ENCODE results near the gene EEF1A2. TPM values are rescaled to one million over a fixed set of nuclear protein-coding genes. Genes with fewer than 3 reads are reported as not detected.
A peak's percentile ranks its signal among the peaks of the same experiment; 100 is the strongest.

EEF1A2 gene
- total RNA-seq, 1 donor from 2014 or later: 0.54 TPM

DNA sequence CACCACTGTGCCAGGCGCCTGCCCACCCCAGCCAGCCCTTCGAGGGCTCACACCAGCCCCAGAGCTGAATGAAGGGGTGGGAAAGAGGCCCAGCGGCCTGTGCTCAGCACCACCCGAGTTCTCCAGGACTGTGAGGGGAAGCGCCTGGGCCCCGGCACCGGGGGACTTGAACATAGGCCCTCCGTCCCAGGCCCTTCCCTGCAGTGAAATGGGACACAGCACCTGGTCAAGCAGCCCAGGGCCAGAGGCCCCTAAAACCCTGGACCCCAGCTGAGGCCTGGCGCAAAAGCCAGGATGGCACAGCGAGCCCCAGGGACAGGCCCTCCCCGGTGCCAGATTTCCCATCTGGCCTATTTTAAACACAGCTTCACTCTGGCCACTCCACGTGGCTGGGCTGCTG, 30.5 kb downstream of the EEF1A2 start:
- Histone ChIP-seq H3K4me2 (no peak overlapping the region), H3K4me3 (no peak overlapping the region), H3K36me3 (no peaks in the 10 kb centered on the region), H3K4me1 (peaks cover 26% of the 10 kb centered on the region), H3K9ac (no peak overlapping the region), H4K20me1 (ENCODE audit: low read depth) (peaks cover 78% of the 10 kb centered on the region), H3K27me3 (peaks cover 6% of the 10 kb centered on the region), H3K27ac (no peak overlapping the region), H3K79me2 (ENCODE audit: low read depth) (peaks cover 79% of the 10 kb centered on the region), H3K9me3 (ENCODE audit: low read depth) (no peaks in the 10 kb centered on the region), H2AFZ (replicated peaks) (no peak overlapping the region), H3F3A (ENCODE audit: low read depth) (peaks cover 5% of the 10 kb centered on the region)
- no peak for DNase-seq (ENCODE audit: low spot score)
- Mint-ChIP-seq H3K27me3 (ENCODE audit: insufficient read depth, low read depth) (no peaks in the 10 kb centered on the region), H3K4me1 (peaks cover 42% of the 10 kb centered on the region), H3K36me3 (no peaks in the 10 kb centered on the region), H3K4me3 (peak overlapping the region; percentile 69), H3K27ac (peak overlapping the region; percentile 92), H3K9me3 (no peaks in the 10 kb centered on the region)
- TF ChIP-seq EZH2phosphoT487 (IDR thresholded peaks at IDR 0.05) (no peak), EZH2 (IDR thresholded peaks at IDR 0.05) (no peak), CTCF (IDR thresholded peaks at IDR 0.05) (no peak)

DNA sequence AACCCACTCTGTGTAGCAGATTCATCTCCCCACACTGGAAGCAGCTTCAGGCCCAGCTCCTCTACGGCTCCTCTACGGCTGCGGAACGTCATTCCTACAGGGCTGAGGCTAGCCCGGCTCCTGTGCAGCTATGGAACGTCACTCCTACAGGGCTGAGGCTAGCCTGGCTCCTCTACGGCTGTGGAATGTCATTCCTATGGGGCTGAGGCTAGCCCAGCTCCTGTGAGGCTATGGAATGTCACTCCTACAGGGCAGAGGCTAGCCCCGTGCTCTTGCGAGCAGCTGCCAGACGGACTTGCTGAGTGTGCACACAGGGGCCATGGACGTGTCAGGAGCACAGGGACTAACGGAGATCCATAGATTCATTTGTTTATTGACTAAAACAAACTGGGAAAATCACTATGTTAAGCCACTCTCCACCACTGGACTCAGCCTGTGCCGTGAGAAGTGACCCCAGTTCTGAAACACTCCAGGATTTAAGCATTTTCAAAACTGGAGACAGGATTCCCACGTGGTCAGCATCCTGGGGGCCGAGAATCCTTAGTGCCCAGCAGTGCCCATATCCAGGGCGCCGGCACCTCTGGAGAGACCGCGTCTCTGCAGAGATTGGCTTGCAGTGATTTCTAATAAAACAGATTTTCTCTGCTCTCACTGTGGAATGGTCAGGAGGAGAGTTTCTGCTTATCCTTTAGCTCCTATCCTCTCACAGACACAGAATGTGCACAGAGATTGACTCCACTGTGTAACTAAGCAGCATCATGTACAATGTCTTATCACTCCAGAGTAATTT, 31.4 kb downstream of the EEF1A2 start:
- Histone ChIP-seq H3K27me3 (no peaks in the 10 kb centered on the region), H3K79me2 (ENCODE audit: low read depth) (peaks cover 86% of the 10 kb centered on the region), H4K20me1 (ENCODE audit: low read depth) (peaks cover 82% of the 10 kb centered on the region), H3K27ac (no peak overlapping the region), H3K4me1 (peaks cover 26% of the 10 kb centered on the region), H2AFZ (replicated peaks) (no peak overlapping the region), H3K9me3 (ENCODE audit: low read depth) (no peaks in the 10 kb centered on the region), H3K4me3 (no peak overlapping the region), H3F3A (ENCODE audit: low read depth) (no peaks in the 10 kb centered on the region), H3K36me3 (no peaks in the 10 kb centered on the region), H3K9ac (no peak overlapping the region), H3K4me2 (no peak overlapping the region)
- Mint-ChIP-seq H3K9me3 (no peaks in the 10 kb centered on the region), H3K4me3 (peak overlapping the region; percentile 9), H3K27ac (peak overlapping the region; percentile 65), H3K4me1 (peaks cover 49% of the 10 kb centered on the region), H3K36me3 (no peaks in the 10 kb centered on the region), H3K27me3 (ENCODE audit: insufficient read depth, low read depth) (no peaks in the 10 kb centered on the region)
- no peak for DNase-seq (ENCODE audit: low spot score)
- TF ChIP-seq EZH2phosphoT487 (IDR thresholded peaks at IDR 0.05) (no peak), EZH2 (IDR thresholded peaks at IDR 0.05) (no peak), CTCF (IDR thresholded peaks at IDR 0.05) (no peak)

- Histone ChIP-seq H3K4me1 (peaks cover 26% of the 10 kb centered on the region), H3K27me3 (no peaks in the 10 kb centered on the region), H3K4me3 (no peak overlapping the region), H2AFZ (replicated peaks) (no peak overlapping the region), H3K36me3 (no peaks in the 10 kb centered on the region), H3F3A (ENCODE audit: low read depth) (no peaks in the 10 kb centered on the region), H3K9ac (no peak overlapping the region), H3K79me2 (ENCODE audit: low read depth) (peaks cover 87% of the 10 kb centered on the region), H3K27ac (no peak overlapping the region), H3K4me2 (no peak overlapping the region), H4K20me1 (ENCODE audit: low read depth) (peaks cover 88% of the 10 kb centered on the region), H3K9me3 (ENCODE audit: low read depth) (no peaks in the 10 kb centered on the region)
- Mint-ChIP-seq H3K9me3 (no peaks in the 10 kb centered on the region), H3K4me1 (peaks cover 51% of the 10 kb centered on the region), H3K4me3 (no peak overlapping the region), H3K36me3 (no peaks in the 10 kb centered on the region), H3K27me3 (ENCODE audit: insufficient read depth, low read depth) (no peaks in the 10 kb centered on the region), H3K27ac (peak overlapping the region; percentile 65)
- DNase-seq (ENCODE audit: low spot score): no peak
- TF ChIP-seq CTCF (IDR thresholded peaks at IDR 0.05) (no peak), EZH2 (IDR thresholded peaks at IDR 0.05) (no peak), EZH2phosphoT487 (IDR thresholded peaks at IDR 0.05) (no peak)
These were observed 32.0 kb downstream of the EEF1A2 start for GRCh38 chr20:63466861-63467260.
